Ascending aorta (tissue), 2 donors: Measurements from ENCODE around the gene C10orf67. TPM values are rescaled to one million over a fixed set of nuclear protein-coding genes. Genes with fewer than 3 reads are reported as not detected.

Source experiments
- DNase-seq, 2 donors: peaks; one replicate each; pipeline ENCODE4 v3.0.0-alpha.2; 2019; ENCODE audit warnings: low spot score in 2 of 2
- H3K27ac ChIP-seq, 2 donors: fragments of 200-600 bp; sonication (generic); one replicate each; pipeline ENCODE4 v1.5.1; 2016 to 2017; ENCODE audit warnings: mild to moderate bottlenecking in 1 of 2
- H3K27me3 ChIP-seq: fragments of 200-600 bp; sonication (generic); one replicate; pipeline ENCODE4 v1.5.1; 2017
- H3K36me3 ChIP-seq, 2 donors: fragments of 200-600 bp; sonication (generic); one replicate each; pipeline ENCODE4 v1.5.1; 2016
- H3K4me1 ChIP-seq, 2 donors: fragments of 200-600 bp; sonication (generic); one replicate each; pipeline ENCODE4 v1.5.1; 2016 to 2017; ENCODE audit warnings: mild to moderate bottlenecking in 1 of 2
- H3K4me3 ChIP-seq, 2 donors: fragments of 200-600 bp; sonication (generic); one replicate each; pipeline ENCODE4 v1.5.1; 2016 to 2017; ENCODE audit warnings: mild to moderate bottlenecking in 1 of 2
- H3K9me3 ChIP-seq, 2 donors: fragments of 200-600 bp; sonication (generic); one replicate each; pipeline ENCODE4 v1.5.1; 2016
- CTCF ChIP-seq, 3 experiments: fragments of 200-600 bp in 2 of 3; fragments of 450-650 bp in 1 of 3; sonication (generic) in 2 of 3; IDR thresholded peaks; one replicate each; pipeline ENCODE4 v1.5.1; 2016 to 2019; ENCODE audit warnings: antibody characterized with exemption in 3 of 3, mild to moderate bottlenecking in 1 of 3, moderate library complexity in 1 of 3
- intact Hi-C: fragments of 100-400 bp; cut with DNase I; formaldehyde crosslinking; loops from one replicate; pipeline ENCODE4 v1.15.1; 2023
- total RNA-seq: library from RNA; depleted of rRNA; stranded (reverse); fragments of >200 nt; gene quantifications from one replicate; pipeline ENCODE4 v1.1.0, GENCODE V29; 2016

Gene C10orf67
- total RNA-seq, 1 donor from 2014 or later = not detected

- no peaks in the 10 kb centered on the region for H3K27me3 ChIP-seq
Observed at GRCh38 chr10:23186178-23186577, 158.4 kb downstream of the C10orf67 start.

GRCh38 chr10:23174977-23175512 lies 169.6 kb downstream of the C10orf67 start:
- H3K27me3 ChIP-seq = peaks cover 12% of the 10 kb centered on the region
- intact Hi-C loops = no loop called here

More at GRCh38 chr10:23186178-23186577, 158.4 kb downstream of the C10orf67 start:
- no peaks in the 10 kb centered on the region for H3K9me3 ChIP-seq
- no peaks in the 10 kb centered on the region for H3K36me3 ChIP-seq
- no peak overlapping the region for H3K4me3 ChIP-seq
- TF ChIP-seq CTCF (IDR thresholded peaks at IDR 0.05) = no peak
- intact Hi-C loops = no loop called here
- H3K27ac ChIP-seq = no peak overlapping the region
- H3K4me1 ChIP-seq = no peaks in the 10 kb centered on the region
- peak in 1 of 2 donors; percentile 3 for DNase-seq

GRCh38 chr10:23174074-23174976 lies 170.3 kb downstream of the C10orf67 start:
- Histone ChIP-seq H3K36me3 (no peaks in the 10 kb centered on the region), H3K4me3 (no peak overlapping the region), H3K27me3 (peaks cover 12% of the 10 kb centered on the region), H3K27ac (no peak overlapping the region), H3K9me3 (no peaks in the 10 kb centered on the region), H3K4me1 (no peaks in the 10 kb centered on the region)
- peak in 1 of 2 donors; percentile 50 for DNase-seq
- no peak for TF ChIP-seq CTCF (IDR thresholded peaks at IDR 0.05)
- intact Hi-C loops = no loop called here

More at GRCh38 chr10:23174977-23175512, 169.6 kb downstream of the C10orf67 start:
- no peaks in the 10 kb centered on the region for H3K9me3 ChIP-seq
- H3K4me1 ChIP-seq = no peaks in the 10 kb centered on the region
- no peak overlapping the region for H3K4me3 ChIP-seq
- no peaks in the 10 kb centered on the region for H3K36me3 ChIP-seq
- TF ChIP-seq CTCF (IDR thresholded peaks at IDR 0.05) = no peak
- no peak overlapping the region for H3K27ac ChIP-seq
- peak in 1 of 2 donors; percentile 27 for DNase-seq

GRCh38 chr10:23173214-23174073 lies 171.2 kb downstream of the C10orf67 start:
- Histone ChIP-seq H3K4me1 (no peaks in the 10 kb centered on the region), H3K27ac (no peak overlapping the region), H3K36me3 (no peaks in the 10 kb centered on the region), H3K27me3 (peaks cover 12% of the 10 kb centered on the region), H3K9me3 (no peaks in the 10 kb centered on the region), H3K4me3 (no peak overlapping the region)
- intact Hi-C loops = no loop called here
- peak in 1 of 2 donors; percentile 34 for DNase-seq
- TF ChIP-seq CTCF (IDR thresholded peaks at IDR 0.05) = no peak

- DNase-seq = peak in 1 of 2 donors; percentile 7
- intact Hi-C loops = no loop called here
- Histone ChIP-seq H3K36me3 (no peaks in the 10 kb centered on the region), H3K27me3 (peaks cover 12% of the 10 kb centered on the region), H3K4me1 (no peaks in the 10 kb centered on the region), H3K4me3 (no peak overlapping the region), H3K9me3 (no peaks in the 10 kb centered on the region), H3K27ac (no peak overlapping the region)
- TF ChIP-seq CTCF (IDR thresholded peaks at IDR 0.05) = no peak
Observed at GRCh38 chr10:23172429-23173213, 172.0 kb downstream of the C10orf67 start.
